Effector memory CD4-positive, alpha-beta T cell (primary cell): ENCODE results near the gene ZNF184.
"Not testable (repeated sequence)": the region's sequence is repeated elsewhere in the genome, so short reads cannot be mapped to it uniquely, and the experiment has no call there.

Experiments
- DNase-seq, 3 donors: peaks; one replicate each; pipeline ENCODE4 v3.0.0-alpha.2; 2020
- H3K27ac ChIP-seq: 2 replicates; pipeline ENCODE4 v1.7.0; 2013; ENCODE audit warnings: mild to moderate bottlenecking, low read length, moderate library complexity; ENCODE audit not compliant: insufficient read depth, poor library complexity, severe bottlenecking
- H3K27me3 ChIP-seq: replicated peaks from 2 replicates; pipeline ENCODE4 v1.7.0; 2013; ENCODE audit warnings: mild to moderate bottlenecking, low read length; ENCODE audit not compliant: insufficient read depth, control insufficient read depth, poor library complexity, severe bottlenecking
- H3K36me3 ChIP-seq: 2 replicates; pipeline ENCODE4 v1.7.0; 2013; ENCODE audit warnings: mild to moderate bottlenecking, low read length, moderate library complexity; ENCODE audit not compliant: control insufficient read depth, insufficient read depth
- H3K4me1 ChIP-seq: 2 replicates; pipeline ENCODE4 v1.7.0; 2013; ENCODE audit warnings: low read length, mild to moderate bottlenecking; ENCODE audit not compliant: control insufficient read depth, insufficient read depth, poor library complexity, severe bottlenecking
- H3K4me3 ChIP-seq: 2 replicates; pipeline ENCODE4 v1.7.0; 2013; ENCODE audit warnings: low read length, low read depth, mild to moderate bottlenecking; ENCODE audit not compliant: insufficient read depth, poor library complexity, severe bottlenecking
- H3K9me3 ChIP-seq: 2 replicates; pipeline ENCODE4 v1.7.0; 2013; ENCODE audit warnings: mild to moderate bottlenecking, low read length, moderate library complexity; ENCODE audit not compliant: control insufficient read depth

Gene ZNF184

DNA sequence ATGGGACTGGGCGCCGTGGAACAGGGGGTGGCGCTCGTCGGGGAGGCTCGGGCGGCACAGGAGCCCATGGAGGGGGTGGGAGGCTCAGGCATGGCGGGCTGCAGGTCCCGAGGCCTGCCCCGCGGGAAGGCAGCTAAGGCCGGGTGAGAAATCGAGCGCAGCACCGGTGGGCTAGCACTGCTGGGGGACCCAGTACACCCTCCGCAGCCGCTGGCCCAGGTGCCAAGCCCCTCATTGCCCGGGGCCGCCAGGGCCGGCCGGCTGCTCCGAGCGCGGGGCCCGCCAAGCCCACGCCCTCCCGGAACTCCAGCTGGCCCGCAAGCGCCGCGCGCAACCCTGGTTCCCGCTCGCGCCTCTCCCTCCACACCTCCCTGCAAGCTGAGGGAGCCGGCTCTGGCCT is 48.1 kb downstream of the ZNF184 start:
- not testable (repeated sequence) for H3K9me3 ChIP-seq, H3K27ac ChIP-seq, H3K36me3 ChIP-seq

DNA sequence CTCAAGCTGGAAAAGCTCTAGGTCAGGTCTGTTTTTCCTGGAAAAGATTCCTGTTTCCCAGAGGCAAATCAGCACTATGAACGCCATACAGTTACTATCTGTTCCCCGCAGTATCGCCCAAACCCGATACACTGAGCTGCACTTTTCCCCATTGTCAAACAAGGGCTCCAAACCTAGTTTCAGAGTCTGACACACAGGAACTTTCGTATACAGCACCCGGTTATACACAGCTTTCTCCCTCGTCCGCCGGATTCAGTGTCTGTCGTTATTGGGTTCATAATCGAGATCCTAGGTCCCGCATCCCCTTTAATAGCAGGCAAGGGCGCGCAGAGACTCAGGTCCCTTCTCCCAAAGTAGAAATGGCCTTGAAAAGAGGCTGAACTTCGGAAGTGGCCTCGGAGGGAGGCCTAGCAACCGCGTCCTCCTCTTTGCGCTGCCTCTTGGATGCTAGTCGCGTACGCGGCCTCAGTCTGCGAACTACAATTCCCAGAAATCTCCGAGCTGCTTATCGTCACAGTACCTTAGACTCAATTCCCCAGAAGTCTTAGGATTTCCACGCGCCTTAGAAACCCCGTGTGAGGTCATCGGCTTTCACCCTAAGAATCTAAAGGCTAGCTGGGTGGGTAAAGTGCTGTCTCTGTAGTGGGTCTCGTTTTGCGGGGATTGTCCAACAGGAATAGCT is 50.1 kb downstream of the ZNF184 start:
- Histone ChIP-seq H3K36me3 (no peaks in the 10 kb centered on the region), H3K4me3 (no peak overlapping the region), H3K27me3 (no peaks in the 10 kb centered on the region), H3K4me1 (no peaks in the 10 kb centered on the region), H3K9me3 (no peaks in the 10 kb centered on the region), H3K27ac (no peak overlapping the region)
- DNase-seq, result no peak

More for the DNA sequence above, 48.1 kb downstream of the ZNF184 start:
- DNase-seq, H3K27me3 ChIP-seq, H3K4me3 ChIP-seq, H3K4me1 ChIP-seq: not testable (repeated sequence)

DNA sequence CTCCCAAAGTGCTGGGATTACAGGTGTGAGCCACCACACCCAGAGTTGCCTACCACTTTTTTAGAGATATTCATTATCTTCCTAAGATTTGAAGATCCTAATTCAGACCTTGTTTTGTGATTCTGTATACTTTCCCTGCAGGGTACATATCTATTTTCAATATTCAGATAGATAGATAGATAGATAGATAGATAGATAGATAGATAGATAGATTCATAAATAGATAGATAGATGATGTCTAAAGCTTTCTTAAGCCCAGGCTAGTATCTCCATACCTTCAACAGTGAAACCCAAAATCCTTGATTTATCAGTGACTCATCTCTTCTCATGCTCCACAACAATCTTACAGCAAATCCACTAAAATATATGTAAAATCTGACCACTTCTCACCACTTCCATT is 53.5 kb downstream of the ZNF184 start:
- no peaks in the 10 kb centered on the region for H3K9me3 ChIP-seq
- H3K4me3 ChIP-seq, result no peak overlapping the region
- H3K27ac ChIP-seq, result no peak overlapping the region
- no peaks in the 10 kb centered on the region for H3K4me1 ChIP-seq
- no peak for DNase-seq
- H3K36me3 ChIP-seq, result no peaks in the 10 kb centered on the region
- no peaks in the 10 kb centered on the region for H3K27me3 ChIP-seq

DNA sequence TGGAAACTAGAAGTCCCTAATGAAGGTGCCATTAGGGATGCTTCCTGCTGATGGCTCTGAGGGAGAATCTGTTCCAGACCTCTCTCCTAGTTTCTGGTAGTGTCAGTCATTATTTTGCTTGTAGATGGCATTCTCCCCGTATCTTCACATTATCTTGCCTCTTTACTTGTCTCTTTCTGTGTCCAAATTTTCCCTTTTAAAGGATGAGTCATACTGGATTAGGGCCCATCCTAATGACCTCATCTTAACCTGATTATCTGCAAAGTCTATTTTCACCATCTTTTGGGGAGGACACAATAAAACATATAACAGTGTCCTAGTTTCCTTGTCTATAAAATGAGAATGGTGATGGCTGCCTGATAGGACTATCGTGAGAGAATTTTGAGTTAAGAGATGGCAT is 57.0 kb downstream of the ZNF184 start:
- DNase-seq, result no peak
- no peaks in the 10 kb centered on the region for H3K36me3 ChIP-seq
- H3K4me3 ChIP-seq, result no peak overlapping the region
- no peaks in the 10 kb centered on the region for H3K27me3 ChIP-seq
- H3K9me3 ChIP-seq, result no peaks in the 10 kb centered on the region
- H3K27ac ChIP-seq, result no peak overlapping the region
- H3K4me1 ChIP-seq, result no peaks in the 10 kb centered on the region

DNA sequence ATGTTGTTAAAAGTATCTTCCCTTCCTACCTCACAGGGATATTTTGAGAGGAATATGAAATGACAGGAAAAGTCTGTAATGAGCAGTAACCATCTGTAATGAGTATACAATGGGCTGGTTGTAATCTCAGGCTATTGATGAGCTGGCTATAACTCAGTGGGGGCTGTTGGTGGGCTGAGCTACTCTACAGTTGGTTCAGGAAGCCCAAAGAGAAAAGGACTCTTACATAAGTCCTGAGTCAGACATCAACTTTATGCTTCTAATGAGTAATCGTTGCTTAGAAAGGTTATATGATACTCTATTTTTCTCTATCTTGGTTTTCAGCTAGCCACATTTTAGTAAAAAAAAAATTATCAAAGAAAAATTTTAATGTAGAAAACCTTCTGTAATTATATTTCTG is 57.9 kb downstream of the ZNF184 start:
- Histone ChIP-seq H3K36me3 (no peaks in the 10 kb centered on the region), H3K4me3 (no peak overlapping the region), H3K9me3 (no peaks in the 10 kb centered on the region), H3K4me1 (no peaks in the 10 kb centered on the region), H3K27ac (no peak overlapping the region), H3K27me3 (no peaks in the 10 kb centered on the region)
- DNase-seq, result no peak

- Histone ChIP-seq H3K36me3 (no peaks in the 10 kb centered on the region), H3K27ac (no peak overlapping the region), H3K4me3 (no peak overlapping the region), H3K9me3 (no peaks in the 10 kb centered on the region), H3K27me3 (no peaks in the 10 kb centered on the region), H3K4me1 (no peaks in the 10 kb centered on the region)
- DNase-seq, result no peak
Observed at GRCh38 chr6:27414300-27414699, 58.6 kb downstream of the ZNF184 start.

GRCh38 chr6:27407153-27407814 is 65.6 kb downstream of the ZNF184 start:
- Histone ChIP-seq H3K4me1 (no peaks in the 10 kb centered on the region), H3K27ac (no peak overlapping the region), H3K4me3 (no peak overlapping the region), H3K27me3 (no peaks in the 10 kb centered on the region), H3K9me3 (no peaks in the 10 kb centered on the region), H3K36me3 (no peaks in the 10 kb centered on the region)
- no peak for DNase-seq

DNA sequence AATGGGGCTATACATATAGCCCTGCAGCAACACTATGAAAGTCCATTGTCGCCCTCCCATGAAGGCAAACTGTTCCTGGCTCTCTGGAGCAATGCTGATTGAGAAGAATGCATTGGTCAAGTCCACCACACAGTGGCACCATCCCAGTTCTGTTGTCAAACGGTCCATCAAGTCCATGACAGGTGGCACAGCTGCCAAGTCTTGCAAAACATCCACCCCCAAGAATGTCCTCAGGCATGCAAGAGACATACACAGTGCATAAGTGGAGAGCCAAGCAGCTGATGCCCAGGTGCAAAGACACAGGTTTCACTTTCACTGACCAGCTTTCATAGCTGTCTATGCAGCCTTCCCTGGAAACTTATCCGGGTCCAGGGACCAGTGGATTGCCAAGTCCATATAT is 66.8 kb downstream of the ZNF184 start:
- no peak for DNase-seq
- H3K9me3 ChIP-seq, result peaks cover 1% of the 10 kb centered on the region
- H3K36me3 ChIP-seq, result no peaks in the 10 kb centered on the region
- no peak overlapping the region for H3K4me3 ChIP-seq
- no peaks in the 10 kb centered on the region for H3K27me3 ChIP-seq
- H3K27ac ChIP-seq, result no peak overlapping the region
- no peaks in the 10 kb centered on the region for H3K4me1 ChIP-seq

DNA sequence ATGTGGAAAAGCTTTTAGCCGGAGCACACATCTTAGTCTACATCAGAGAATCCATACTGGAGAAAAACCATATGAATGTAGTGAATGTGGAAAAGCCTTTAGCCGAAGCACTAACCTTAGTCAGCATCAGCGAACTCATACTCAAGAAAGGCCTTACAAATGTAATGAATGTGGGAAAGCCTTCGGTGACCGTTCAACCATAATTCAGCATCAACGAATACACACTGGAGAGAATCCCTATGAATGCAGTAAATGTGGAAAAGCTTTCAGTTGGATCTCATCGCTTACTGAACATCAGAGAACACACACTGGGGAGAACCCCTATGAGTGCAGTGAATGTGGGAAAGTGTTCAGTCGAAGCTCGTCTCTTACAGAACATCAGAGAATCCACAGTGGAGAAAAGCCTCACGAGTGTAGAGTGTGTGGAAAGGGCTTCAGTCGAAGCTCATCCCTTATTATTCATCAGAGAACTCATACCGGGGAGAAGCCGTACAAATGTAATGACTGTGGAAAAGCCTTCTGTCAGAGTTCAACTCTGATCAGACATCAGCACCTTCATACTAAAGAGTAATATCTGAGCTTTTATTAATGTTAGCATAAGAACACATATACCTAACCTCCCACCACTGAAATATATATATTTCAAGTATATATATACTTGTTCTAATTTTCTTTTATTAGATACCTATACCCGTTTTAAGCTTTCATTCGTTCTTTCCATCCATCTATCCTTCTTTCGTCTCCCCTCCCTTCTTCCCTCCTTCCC is 71.8 kb downstream of the ZNF184 start:
- Histone ChIP-seq H3K36me3 (no peaks in the 10 kb centered on the region), H3K27ac (no peak overlapping the region), H3K4me1 (no peaks in the 10 kb centered on the region), H3K27me3 (no peaks in the 10 kb centered on the region), H3K9me3 (peaks cover 13% of the 10 kb centered on the region), H3K4me3 (no peak overlapping the region)
- DNase-seq, result no peak
